ENCODE measurements around the gene NACC1.
A peak's percentile ranks its signal among the peaks of the same experiment; 100 is the strongest.

DNA sequence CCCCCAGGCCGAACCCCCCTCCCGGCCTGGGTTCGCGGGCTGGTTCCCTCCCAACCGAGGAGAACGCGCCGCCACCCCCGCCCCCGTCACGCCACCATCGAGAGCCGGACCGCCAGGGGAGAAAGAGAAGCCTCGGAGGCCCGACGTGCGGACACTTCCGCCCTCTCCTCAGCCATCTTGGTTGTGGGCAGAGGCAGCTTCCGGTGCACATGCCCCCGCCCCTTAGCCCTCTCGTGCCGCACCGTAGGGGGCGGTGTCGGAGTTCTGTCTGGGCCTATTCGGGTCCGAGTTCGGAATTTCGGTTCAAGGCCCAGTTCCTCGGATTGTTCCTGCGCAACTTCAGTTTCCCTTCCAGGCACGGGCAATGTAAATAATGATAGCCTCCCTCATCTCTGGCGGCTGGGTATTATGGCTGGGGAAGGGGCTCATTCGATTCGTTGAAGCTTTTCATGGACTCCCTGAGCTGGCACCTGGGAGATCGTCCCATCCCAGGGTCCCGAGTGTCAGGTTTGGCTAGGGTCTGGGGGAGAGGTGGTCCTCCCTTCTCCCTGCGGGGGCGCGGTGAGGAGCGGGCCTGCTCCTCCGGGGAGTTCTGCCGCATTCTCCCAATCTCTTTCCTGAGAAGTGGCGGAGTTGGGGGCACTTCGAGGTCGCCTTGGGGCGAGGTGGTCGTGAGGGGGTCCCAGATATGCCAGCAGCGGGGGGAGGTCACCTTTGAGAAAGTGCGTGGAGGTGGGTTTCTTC, 32.3 kb downstream of the NACC1 start, which contains the start of the genes IER2 and STX10:
- TF ChIP-seq, protein P1, sequence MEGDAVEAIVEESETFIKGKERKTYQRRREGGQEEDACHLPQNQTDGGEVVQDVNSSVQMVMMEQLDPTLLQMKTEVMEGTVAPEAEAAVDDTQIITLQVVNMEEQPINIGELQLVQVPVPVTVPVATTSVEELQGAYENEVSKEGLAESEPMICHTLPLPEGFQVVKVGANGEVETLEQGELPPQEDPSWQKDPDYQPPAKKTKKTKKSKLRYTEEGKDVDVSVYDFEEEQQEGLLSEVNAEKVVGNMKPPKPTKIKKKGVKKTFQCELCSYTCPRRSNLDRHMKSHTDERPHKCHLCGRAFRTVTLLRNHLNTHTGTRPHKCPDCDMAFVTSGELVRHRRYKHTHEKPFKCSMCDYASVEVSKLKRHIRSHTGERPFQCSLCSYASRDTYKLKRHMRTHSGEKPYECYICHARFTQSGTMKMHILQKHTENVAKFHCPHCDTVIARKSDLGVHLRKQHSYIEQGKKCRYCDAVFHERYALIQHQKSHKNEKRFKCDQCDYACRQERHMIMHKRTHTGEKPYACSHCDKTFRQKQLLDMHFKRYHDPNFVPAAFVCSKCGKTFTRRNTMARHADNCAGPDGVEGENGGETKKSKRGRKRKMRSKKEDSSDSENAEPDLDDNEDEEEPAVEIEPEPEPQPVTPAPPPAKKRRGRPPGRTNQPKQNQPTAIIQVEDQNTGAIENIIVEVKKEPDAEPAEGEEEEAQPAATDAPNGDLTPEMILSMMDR (IDR thresholded peaks at IDR 0.05; ENCODE audit: poor library complexity), result peak; percentile 60
- no peak for TF ChIP-seq EZH2 (IDR thresholded peaks at IDR 0.05; ENCODE audit: borderline replicate concordance)

All from hepatocyte (in vitro differentiated cells).